HG03139 (cell line): Measurements from ENCODE around the gene SNX19.

Source experiments
- ATAC-seq: cut with Tn5 transposase; IDR thresholded peaks from one replicate; pipeline ENCODE4 v1.9.1; 2021; ENCODE audit not compliant: unreplicated experiment

Gene SNX19

DNA sequence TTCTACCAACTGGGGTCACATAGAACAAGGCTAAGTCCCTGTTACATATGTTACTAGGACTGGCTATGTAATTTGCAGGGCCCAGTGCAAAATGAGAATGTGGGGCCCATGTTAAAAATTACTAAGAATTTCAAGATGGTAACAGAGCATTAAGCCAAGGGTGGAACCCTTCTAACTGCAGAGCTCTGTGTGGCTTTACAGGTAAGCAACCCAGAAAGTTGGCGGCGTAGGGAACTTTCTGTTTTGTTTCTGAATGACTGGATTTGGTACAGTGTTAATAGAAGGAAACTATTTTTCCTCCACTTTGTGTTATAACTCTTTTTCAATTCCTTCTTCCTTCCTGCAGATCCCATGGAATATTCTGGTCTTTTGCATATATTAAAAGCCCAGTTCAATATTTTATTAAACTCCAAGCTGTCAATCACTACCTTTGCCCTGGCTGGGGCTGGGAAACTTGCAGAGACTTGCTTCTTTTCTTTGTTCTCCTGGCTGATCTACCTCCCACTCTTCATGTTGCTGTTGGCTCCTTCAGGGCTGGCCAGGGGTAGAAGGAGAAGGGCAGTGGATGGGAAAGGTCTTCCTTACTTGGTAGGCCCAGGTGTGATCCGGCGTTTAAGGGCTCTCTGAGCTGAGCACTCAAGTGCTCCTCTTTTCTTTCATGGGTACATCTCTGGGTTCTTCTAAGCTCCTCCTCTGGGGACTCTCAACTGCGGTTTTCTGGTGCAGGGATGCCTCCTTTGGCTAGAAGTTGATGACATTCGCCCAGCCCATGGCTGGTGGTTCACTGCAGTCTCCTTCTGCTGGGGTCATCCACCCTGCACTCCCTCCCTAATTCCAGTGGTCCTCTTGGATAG is 67.7 kb downstream of the SNX19 start:
- ATAC-seq, result no peak

GRCh38 chr11:130847517-130847916 is 68.8 kb downstream of the SNX19 start:
- no peak for ATAC-seq

DNA sequence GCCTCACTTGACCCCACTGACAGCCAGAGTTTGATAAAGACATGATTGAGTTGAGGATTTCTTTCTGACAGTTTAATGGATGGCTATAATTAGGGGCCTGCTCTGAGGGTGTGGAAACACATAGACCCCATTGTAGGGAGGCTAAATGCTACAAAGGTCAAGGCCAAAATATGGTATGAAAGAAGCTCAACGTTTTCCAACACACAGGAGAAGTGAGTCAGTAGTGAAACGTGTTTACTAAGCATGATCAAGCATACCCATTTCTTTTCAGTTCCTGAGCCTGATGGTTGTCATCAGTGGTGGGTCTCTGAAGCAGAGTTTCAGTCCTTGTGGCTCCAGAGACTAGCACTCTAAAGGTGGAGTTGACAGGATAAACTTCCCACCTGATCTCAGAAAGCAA is 69.7 kb downstream of the SNX19 start:
- no peak for ATAC-seq

GRCh38 chr11:130842001-130842400 is 74.3 kb downstream of the SNX19 start:
- ATAC-seq, result no peak

- ATAC-seq, result no peak
Measured at GRCh38 chr11:130840679-130841078, 75.6 kb downstream of the SNX19 start.

GRCh38 chr11:130839981-130840666 is 76.2 kb downstream of the SNX19 start:
- ATAC-seq, result no peak

GRCh38 chr11:130837194-130837593 is 79.1 kb downstream of the SNX19 start:
- no peak for ATAC-seq

GRCh38 chr11:130834886-130835285 is 81.4 kb downstream of the SNX19 start:
- ATAC-seq, result no peak

DNA sequence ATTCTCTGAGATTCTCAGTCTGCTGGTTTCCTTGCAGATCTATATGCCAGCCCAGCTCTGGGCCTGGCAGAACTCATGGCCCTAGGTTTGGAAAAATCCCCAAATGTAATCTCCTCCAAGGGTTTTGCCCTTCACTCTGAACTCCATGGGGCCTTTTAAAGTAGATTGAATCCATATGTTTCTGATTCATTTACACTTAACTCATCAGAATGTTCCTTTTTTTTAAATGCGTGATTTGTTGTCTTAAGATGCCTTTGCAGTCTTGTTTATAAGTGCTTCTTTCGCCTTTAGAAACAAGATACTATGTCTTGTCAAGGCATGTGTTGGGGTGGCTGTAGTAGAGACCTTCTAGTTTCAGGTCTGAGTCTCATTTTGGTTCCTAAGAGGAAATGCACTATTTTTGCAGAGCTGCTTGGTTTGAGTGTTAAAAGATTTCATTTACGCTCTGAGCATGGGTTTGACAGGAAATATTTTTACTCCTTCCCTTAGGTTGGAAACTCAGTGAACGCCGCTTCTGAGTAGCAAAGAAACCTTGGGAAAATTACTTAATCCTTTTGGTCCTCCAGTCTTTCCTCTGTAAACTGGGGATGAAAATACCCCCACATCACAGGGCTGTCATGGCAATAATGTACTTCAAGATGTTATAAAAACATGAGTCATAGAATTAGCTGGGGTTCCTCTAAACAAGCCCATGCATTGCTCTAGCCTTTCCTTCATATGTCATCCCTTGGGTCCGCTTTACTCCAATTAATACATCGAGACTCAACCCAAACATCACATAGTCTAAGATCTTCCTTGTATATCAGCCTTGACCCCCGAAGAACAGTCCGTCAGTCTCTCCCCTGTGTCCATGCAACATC is 83.5 kb downstream of the SNX19 start:
- ATAC-seq, result no peak

DNA sequence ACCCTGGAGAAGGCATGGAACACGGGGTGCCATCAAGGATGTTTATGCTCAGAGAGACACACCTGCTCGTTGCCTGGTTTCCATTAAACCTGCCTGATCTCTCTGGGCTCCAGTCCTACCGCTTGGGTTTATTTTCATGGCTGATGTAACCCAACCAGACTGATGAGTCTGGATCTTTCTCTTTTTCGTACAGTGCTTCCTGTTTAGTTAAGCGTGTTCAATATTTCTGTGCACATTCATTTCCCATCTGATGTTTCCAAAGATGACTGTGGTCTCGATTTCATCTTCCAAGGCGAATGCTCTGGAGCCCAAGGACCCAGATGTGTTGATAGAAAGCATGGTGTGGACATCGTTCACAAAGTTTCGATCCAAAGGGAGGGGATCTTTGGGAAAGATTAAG is 84.3 kb downstream of the SNX19 start:
- no peak for ATAC-seq

DNA sequence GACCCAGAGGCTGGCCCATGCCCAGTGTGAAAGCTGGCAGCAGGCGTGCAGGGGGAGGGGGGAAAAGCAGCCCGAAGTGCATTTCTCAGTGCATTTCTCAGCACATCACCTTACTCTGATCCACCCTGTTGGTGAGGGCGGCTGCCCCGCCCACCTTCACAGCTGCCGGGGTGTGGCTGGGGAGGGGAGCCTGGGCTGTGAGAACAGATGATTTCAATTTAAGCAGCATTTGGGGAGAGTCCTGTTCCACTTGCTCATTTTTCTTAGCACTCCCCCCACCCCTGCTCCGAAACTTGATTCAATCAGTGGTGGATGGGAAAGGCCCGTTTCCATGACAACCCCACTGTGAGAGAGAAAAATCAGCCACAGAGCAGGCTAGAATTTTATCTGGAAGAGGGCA is 84.8 kb downstream of the SNX19 start:
- no peak for ATAC-seq

DNA sequence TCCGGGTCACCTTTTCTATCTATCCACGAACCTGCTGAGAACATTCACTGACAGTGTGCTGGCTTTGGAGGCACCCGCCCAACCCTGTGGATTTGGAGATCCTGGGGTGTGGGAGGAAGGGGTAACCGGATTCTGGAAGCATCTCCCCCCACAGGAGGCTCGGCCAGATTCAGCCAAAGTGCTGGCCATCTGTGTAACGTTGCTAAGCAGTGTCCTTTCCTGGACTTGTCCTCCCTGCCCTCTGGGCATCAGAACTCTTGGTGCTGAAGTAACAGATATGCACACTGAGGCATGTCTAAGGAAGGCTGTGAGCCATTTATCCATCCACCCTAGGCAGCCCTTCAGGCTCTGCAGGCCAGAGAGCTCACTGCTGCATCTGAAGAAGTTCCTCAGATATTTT is 85.7 kb downstream of the SNX19 start:
- no peak for ATAC-seq

- ATAC-seq, result no peak
Measured at GRCh38 chr11:130829920-130830511, 86.3 kb downstream of the SNX19 start.

DNA sequence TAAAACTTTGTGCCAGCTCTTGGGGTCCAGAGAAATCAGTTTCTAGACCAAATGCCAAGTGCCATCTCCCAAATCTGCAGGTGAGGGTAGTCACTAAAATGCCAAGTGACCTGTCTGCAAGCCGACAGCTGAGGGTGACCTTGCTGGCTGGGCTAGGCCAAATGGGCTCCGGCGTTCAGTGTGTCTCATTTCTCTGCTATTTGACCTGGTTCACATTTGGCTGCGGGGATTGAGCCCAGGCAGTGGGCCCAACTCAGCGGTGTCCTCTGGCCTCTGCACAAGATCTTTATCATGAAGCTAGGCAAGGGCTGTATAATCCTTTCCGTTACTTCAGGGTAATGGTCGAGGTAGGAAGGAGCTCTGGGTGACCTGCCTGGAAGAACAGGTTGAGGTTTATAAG is 87.5 kb downstream of the SNX19 start:
- no peak for ATAC-seq

GRCh38 chr11:130827451-130828377 is 88.6 kb downstream of the SNX19 start:
- no peak for ATAC-seq

- no peak for ATAC-seq
Measured at GRCh38 chr11:130826572-130826971, 89.7 kb downstream of the SNX19 start.

- ATAC-seq, result no peak
Measured at GRCh38 chr11:130825983-130826382, 90.3 kb downstream of the SNX19 start.

DNA sequence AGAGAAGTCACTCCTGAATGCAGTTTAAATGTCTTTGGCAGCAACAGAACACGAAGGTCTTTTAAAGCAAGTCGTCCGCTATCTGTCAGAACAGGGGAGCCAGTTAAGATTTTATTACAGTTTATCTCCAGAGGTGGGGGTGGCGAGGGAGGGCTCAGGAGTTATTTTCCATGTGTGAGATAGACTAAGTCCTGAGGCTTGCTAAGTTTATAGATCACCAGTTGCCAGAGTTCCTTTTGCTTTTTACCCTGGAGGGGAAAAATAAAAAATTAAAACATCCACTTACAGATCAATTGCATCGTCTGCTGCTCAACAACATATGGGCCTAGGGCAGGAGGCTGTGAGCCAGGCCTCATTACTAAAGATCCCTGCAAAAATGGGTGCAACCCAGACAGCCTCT is 90.7 kb downstream of the SNX19 start:
- no peak for ATAC-seq
